T follicular helper cell (primary cell): ENCODE measurements around the gene UBTD2.
"Not testable (repeated sequence)": the region's sequence is repeated elsewhere in the genome, so short reads cannot be mapped to it uniquely, and the experiment has no call there.

Experiments used
- DNase-seq: peaks from one replicate; pipeline ENCODE4 v3.0.0-alpha.2; 2020; ENCODE audit warnings: low read depth

UBTD2 gene

GRCh38 chr5:172293054-172293744, 9.6 kb upstream of the UBTD2 start:
- DNase-seq: peak; percentile 40

GRCh38 chr5:172291837-172292236, 8.3 kb upstream of the UBTD2 start:
- DNase-seq: not testable (repeated sequence)

DNA sequence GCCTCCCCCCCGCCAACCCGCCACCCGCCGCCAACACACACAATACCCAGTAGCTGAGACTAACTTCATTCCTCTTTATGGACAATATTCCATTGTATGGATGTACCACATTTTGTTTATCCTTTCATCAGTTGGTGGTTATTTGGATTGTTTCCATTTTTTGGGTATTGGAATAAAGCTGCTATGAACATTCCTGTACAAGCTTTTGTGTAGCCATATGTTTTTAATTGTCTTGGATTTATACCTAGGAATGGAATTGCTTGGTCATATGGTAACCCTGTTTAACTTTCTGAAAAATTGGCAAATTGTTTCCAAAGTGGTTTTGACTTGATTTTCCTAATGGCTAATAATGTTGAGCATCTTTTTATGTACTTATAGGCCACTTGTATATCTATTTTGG, 4.9 kb upstream of the UBTD2 start:
- no peak for DNase-seq

- DNase-seq: not testable (repeated sequence)
Observed at GRCh38 chr5:172287140-172287539, 3.6 kb upstream of the UBTD2 start.

- no peak for DNase-seq
Observed at GRCh38 chr5:172285226-172286143, 1.9 kb upstream of the UBTD2 start.

DNA sequence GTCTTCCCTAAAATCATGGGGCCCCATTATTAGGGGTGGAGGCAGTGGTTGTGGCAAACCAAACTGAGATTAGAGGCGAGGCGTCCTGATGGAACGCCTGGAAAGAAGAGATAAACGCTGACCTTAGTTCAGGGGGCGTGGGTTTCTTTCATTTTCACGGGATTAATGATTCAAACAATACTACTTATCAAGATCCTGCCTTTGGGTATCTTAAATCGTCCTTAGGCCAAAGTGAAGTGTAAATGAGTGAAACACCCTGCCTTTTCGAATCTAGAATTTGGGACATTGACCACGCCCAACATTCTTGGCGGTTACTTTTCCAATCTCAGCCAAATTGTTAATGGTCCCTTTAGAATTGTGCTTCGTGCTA, 1.0 kb upstream of the UBTD2 start:
- DNase-seq: no peak

- peak; percentile 64 for DNase-seq
Observed at GRCh38 chr5:172283862-172284610, 472 bp upstream of the UBTD2 start.

GRCh38 chr5:172282272-172283019, 1.1 kb downstream of the UBTD2 start:
- no peak for DNase-seq

GRCh38 chr5:172281346-172281745, 2.2 kb downstream of the UBTD2 start:
- no peak for DNase-seq

- DNase-seq: no peak
Observed at GRCh38 chr5:172280929-172281328, 2.6 kb downstream of the UBTD2 start.

DNA sequence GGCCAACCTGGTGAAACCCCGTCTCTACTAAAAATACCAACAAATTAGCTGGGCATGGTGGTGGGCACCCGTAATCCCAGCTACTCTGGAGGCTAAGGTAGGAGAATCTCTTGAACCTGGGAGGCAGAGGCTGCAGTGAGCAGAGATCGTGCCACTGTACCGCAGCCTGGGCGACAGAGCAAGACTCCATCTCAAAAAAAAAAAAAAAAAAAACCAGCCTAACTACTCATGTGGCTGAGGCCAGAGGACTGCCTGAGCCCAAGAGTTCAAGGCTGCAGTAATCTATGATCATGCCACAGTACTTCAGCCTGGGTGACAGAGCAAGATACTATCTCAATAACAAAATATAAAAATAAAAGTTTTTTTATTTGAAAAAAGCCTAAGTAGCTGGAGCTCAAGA, 3.2 kb downstream of the UBTD2 start:
- no peak for DNase-seq

DNA sequence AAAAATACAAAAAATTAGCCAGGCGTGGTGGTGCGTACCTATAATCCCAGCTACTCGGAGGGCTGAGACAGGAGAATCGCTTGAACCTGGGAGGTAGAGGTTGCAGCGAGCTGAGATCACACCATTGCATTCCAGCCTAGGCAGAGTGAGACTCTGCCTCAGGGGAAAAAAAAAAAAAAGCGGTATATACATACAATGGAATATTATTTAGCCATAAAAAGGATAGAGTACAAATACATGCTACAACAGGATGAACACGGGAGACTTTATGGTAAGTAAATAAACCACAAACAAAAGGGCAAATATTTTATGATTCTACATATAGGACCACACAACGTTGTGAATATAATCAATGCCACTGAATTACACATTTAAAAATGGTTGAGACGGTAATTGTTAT, 5.2 kb downstream of the UBTD2 start:
- DNase-seq: no peak

GRCh38 chr5:172276214-172276613, 7.3 kb downstream of the UBTD2 start:
- no peak for DNase-seq

GRCh38 chr5:172274951-172275753, 8.4 kb downstream of the UBTD2 start:
- peak; percentile 41 for DNase-seq

- DNase-seq: no peak
Observed at GRCh38 chr5:172267943-172268342, 15.6 kb downstream of the UBTD2 start.

DNA sequence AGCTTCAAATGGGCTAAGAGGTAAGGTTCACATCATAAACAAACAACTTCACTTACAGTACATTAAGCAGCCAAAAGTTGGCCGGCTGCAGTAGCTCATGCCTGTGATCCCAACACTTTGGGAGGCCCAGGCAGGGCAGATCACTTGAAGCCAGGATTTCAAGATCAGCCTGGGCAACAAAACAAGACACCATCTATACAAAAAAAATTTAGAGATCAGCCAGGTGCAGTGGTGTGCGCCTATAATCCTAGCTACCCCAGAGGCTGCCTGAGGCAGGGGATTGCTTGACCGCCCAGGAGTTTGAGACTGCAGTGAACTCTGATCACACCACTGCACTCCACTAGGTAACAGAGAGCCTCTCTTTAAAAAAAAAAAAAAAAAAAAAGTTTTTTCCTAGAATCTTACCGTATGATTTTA, 16.9 kb downstream of the UBTD2 start:
- DNase-seq: no peak

- no peak for DNase-seq
Observed at GRCh38 chr5:172266071-172266675, 17.4 kb downstream of the UBTD2 start.

- DNase-seq: no peak
Observed at GRCh38 chr5:172264815-172265395, 18.7 kb downstream of the UBTD2 start.

DNA sequence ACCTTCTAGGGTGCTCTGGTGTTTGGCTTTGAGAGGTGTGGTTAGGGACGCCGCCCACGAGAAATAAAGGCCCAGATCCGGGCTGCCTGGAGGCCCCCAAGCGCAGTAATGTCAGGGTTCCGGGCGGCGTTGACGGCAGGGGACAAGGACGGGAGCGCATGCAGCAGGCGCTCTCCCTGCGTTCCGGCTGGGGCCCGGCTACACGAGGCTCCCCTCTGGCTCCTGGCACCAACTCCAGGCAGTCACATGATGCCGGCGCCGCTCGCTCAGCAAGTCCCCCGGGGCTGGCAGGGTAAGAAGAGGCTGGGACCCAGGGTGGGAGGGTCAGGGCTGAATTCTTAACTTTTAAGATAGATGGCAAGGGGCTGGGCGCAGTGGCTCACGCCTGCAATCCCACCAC, 28.1 kb downstream of the UBTD2 start:
- DNase-seq: no peak

GRCh38 chr5:172252501-172252900, 31.1 kb downstream of the UBTD2 start:
- no peak for DNase-seq
